Spleen (tissue), 11 donors: Measurements from ENCODE around the gene RBBP4. TPM values are rescaled to one million over a fixed set of nuclear protein-coding genes. Genes with fewer than 3 reads are reported as not detected.

ENCODE experiments used
- DNase-seq: peaks from one replicate; pipeline ENCODE4 v3.0.0-alpha.2; 2020
- H3K27ac ChIP-seq, 8 donors: fragments of 200-600 bp; sonication (generic) in 7 of 8; 1 replicate in 4 of 8; 2 replicates in 4 of 8; pipeline versions ENCODE4 v1.5.0 to v1.8.0; 2016 to 2021; ENCODE audit warnings: inconsistent platforms in 4 of 8, mild to moderate bottlenecking in 4 of 8, moderate library complexity in 1 of 8
- H3K27me3 ChIP-seq, 7 donors: fragments of 200-600 bp; sonication (generic) in 6 of 7; replicated peaks in 1 of 7; 1 replicate in 4 of 7; 2 replicates in 3 of 7; pipeline versions ENCODE4 v1.5.0 to v1.8.0; 2016 to 2021; ENCODE audit warnings: inconsistent platforms in 3 of 7, mild to moderate bottlenecking in 1 of 7
- H3K36me3 ChIP-seq, 6 donors: fragments of 200-600 bp; sonication (generic) in 5 of 6; 1 replicate in 4 of 6; 2 replicates in 2 of 6; pipeline versions ENCODE4 v1.5.0 to v1.8.0; 2016 to 2021; ENCODE audit warnings: inconsistent platforms in 2 of 6
- H3K4me1 ChIP-seq, 6 donors: fragments of 200-600 bp; sonication (generic) in 5 of 6; 1 replicate in 3 of 6; 2 replicates in 3 of 6; pipeline versions ENCODE4 v1.5.0 to v1.8.0; 2016 to 2021; ENCODE audit warnings: inconsistent platforms in 3 of 6
- H3K4me3 ChIP-seq, 8 donors: fragments of 200-600 bp; sonication (generic) in 7 of 8; 1 replicate in 4 of 8; 2 replicates in 4 of 8; pipeline versions ENCODE4 v1.5.0 to v1.8.0; 2016 to 2021; ENCODE audit warnings: inconsistent platforms in 4 of 8, mild to moderate bottlenecking in 4 of 8, moderate library complexity in 2 of 8
- H3K9me3 ChIP-seq, 8 donors: fragments of 200-600 bp; sonication (generic) in 7 of 8; 1 replicate in 4 of 8; 2 replicates in 4 of 8; pipeline versions ENCODE4 v1.5.0 to v1.8.0; 2016 to 2021; ENCODE audit warnings: inconsistent platforms in 4 of 8
- CTCF ChIP-seq, 11 experiments: fragments of 200-600 bp in 7 of 11; fragments of 450-650 bp in 4 of 11; sonication (generic) in 4 of 11; IDR thresholded peaks in 8 of 11; conservative IDR thresholded peaks in 3 of 11; 1 replicate in 7 of 11; 2 replicates in 4 of 11; pipeline versions ENCODE4 v1.4.0 to v1.8.0; 2016 to 2021; ENCODE audit warnings: antibody characterized with exemption in 11 of 11, inconsistent platforms in 4 of 11, mild to moderate bottlenecking in 1 of 11
- POLR2A ChIP-seq, 3 donors: fragments of 450-650 bp; IDR thresholded peaks; one replicate each; pipeline ENCODE4 v1.5.1; 2017; ENCODE audit warnings: antibody characterized with exemption in 3 of 3, mild to moderate bottlenecking in 1 of 3
- POLR2AphosphoS5 ChIP-seq, 3 donors: sonication (generic); formaldehyde crosslinking; IDR thresholded peaks; one replicate each; pipeline ENCODE4 v1.5.1; 2017; ENCODE audit warnings: antibody characterized with exemption in 3 of 3
- WGBS, 5 donors: extraction: QIAGEN DNeasy Blood & Tissue Kit in 3 of 5; methylation state at CpG; one replicate each; pipeline versions ENCODE4 v1.1.5 to v1.1.7; 2013 to 2018; 5-methylcytosine and 5-hydroxymethylcytosine counted together
- intact Hi-C: fragments of 100-400 bp; cut with DNase I; formaldehyde crosslinking; loops from one replicate; pipeline ENCODE4 v1.15.0; 2023; ENCODE audit warnings: low total_unique reads
- polyA plus RNA-seq, 3 donors: library from polyadenylated mRNA; stranded (reverse); fragments of 200-250 nt; gene quantifications; one replicate each; pipeline ENCODE4 v1.2.1, GENCODE V29; 2013
- total RNA-seq, 7 donors: library from RNA; depleted of rRNA in 3 of 7; stranded (reverse); fragments of >200 nt in 3 of 7; fragmentation: NEBNext Ultra II Directional in 4 of 7; extraction: Animal tissue kit (Norgen Biotek cat#: 25700) in 4 of 7; gene quantifications; one replicate each; pipeline versions ENCODE4 v1.1.0 to v1.2.1, GENCODE V29; 2016 to 2021
- donor health status: healthy with polysubstance abuse.
- donor health status: DM: no; HTN: no; CAD: no; lungs with moderate emphysema.
- donor health status: DM: no; HTN: no; CAD: no.
- donor health status: Bipolar disorder and iron deficiency.
- donor health status: healthy.
- donor health status: DM: no; HTN: no; CAD: no.
- donor health status: DM: yes; HTN: yes; CAD: no.

Gene RBBP4
- total and polyA plus RNA-seq, 10 donors: 42.4 to 181 (median 132) TPM

GRCh38 chr1:32681509-32681908, 30.5 kb downstream of the RBBP4 start:
- intact Hi-C loops: no loop called here
- Histone ChIP-seq H3K4me3 (no peak overlapping the region), H3K9me3 (no peaks in the 10 kb centered on the region), H3K27ac (peak overlapping the region in 2 of 8 donors; percentile 0 to 6), H3K4me1 (peaks cover 0 to 8% (median 0%) of the 10 kb centered on the region in 6 donors), H3K36me3 (peaks cover 3 to 100% (median 81%) of the 10 kb centered on the region in 6 donors), H3K27me3 (no peaks in the 10 kb centered on the region)
- WGBS, 5 donors: 64 to 90% (median 85%) methylated on average over 2 of the region's 2 CpGs
- TF ChIP-seq CTCF (IDR thresholded peaks at IDR 0.05 in 8 of 11, conservative IDR thresholded peaks at IDR 0.05 in 3 of 11) (no peak), POLR2A (IDR thresholded peaks at IDR 0.05) (no peak), POLR2AphosphoS5 (IDR thresholded peaks at IDR 0.05) (no peak)
- DNase-seq: no peak

DNA sequence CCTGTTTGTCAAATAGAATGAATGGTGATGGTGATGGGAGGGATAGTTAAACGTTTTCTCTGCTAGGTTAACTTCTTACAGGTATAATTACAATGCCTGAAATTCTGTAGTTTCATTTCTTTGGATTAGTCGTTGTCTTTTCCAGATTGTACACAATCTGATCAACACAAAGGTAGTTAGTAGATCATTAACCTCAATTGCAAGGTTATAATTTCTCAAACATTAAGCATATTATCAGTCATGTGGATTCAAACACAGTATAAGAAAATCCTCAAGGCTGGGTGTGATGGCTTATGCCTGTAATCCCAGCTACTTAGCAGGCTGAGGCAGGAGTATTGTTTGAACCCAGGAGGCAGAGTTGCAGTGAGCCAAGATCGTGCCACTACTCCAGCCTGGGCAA, 31.0 kb downstream of the RBBP4 start:
- peak; percentile 1 for DNase-seq
- H3K4me3 ChIP-seq: no peak overlapping the region
- H3K27me3 ChIP-seq: no peaks in the 10 kb centered on the region
- intact Hi-C loops: no loop called here
- H3K4me1 ChIP-seq: peaks cover 0 to 8% (median 0%) of the 10 kb centered on the region in 6 donors
- peaks cover 3 to 100% (median 79%) of the 10 kb centered on the region in 6 donors for H3K36me3 ChIP-seq
- no peaks in the 10 kb centered on the region for H3K9me3 ChIP-seq
- 78 to 87% (median 85%) methylated on average over 3 of the region's 3 CpGs for WGBS, 5 donors
- peak overlapping the region in 2 of 8 donors; percentile 0 to 6 for H3K27ac ChIP-seq
- TF ChIP-seq POLR2A (IDR thresholded peaks at IDR 0.05) (no peak), CTCF (IDR thresholded peaks at IDR 0.05 in 8 of 11, conservative IDR thresholded peaks at IDR 0.05 in 3 of 11) (no peak), POLR2AphosphoS5 (IDR thresholded peaks at IDR 0.05) (no peak)

- Histone ChIP-seq H3K27ac (peak overlapping the region in 1 of 8 donors; percentile 5), H3K27me3 (no peaks in the 10 kb centered on the region), H3K4me3 (no peak overlapping the region), H3K9me3 (no peaks in the 10 kb centered on the region), H3K36me3 (peaks cover 3 to 89% (median 67%) of the 10 kb centered on the region in 6 donors), H3K4me1 (peaks cover 0 to 8% (median 0%) of the 10 kb centered on the region in 6 donors)
- DNase-seq: no peak
- intact Hi-C loops: no loop called here
- no peak for TF ChIP-seq POLR2A (IDR thresholded peaks at IDR 0.05)
- TF ChIP-seq CTCF (IDR thresholded peaks at IDR 0.05 in 8 of 11, conservative IDR thresholded peaks at IDR 0.05 in 3 of 11): no peak
- TF ChIP-seq POLR2AphosphoS5 (IDR thresholded peaks at IDR 0.05): no peak
- 82 to 89% (median 88%) methylated on average over 3 of the region's 3 CpGs for WGBS, 5 donors
These were observed 32.4 kb downstream of the RBBP4 start for GRCh38 chr1:32683397-32683796.

DNA sequence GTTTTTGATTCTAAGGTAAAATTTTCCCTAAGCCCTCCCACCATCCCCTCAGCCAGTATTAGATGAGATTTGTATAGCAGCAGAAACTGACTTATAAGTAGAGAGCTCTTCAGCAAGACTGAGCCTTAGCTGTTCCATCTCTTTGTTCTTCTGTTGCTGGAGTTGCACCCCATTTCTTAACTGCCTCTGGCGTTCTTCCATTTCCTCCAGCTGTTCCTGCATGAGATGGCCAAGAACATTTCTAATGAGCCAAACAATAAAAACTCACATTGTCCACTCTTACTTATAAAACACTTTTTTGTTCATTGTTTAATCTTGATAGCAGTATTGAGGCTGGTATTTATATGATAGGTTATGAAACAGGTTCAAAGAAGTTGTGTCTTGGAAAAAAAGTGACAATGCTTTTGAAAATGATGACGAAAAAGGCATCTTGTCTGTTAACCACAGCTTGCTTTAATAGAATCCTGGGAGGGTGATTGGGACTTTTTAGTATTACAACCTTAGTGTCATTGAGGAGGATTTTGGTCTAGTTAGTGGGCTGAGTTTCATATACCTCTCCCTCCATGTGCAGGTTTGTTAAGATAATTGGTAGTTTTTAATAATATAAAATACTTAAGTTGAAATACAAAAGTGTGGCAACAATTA, 33.3 kb downstream of the RBBP4 start:
- Histone ChIP-seq H3K36me3 (peaks cover 3 to 80% (median 59%) of the 10 kb centered on the region in 6 donors), H3K27ac (peak overlapping the region in 1 of 8 donors; percentile 11), H3K4me3 (no peak overlapping the region), H3K4me1 (peaks cover 0 to 8% (median 0%) of the 10 kb centered on the region in 6 donors), H3K9me3 (no peaks in the 10 kb centered on the region), H3K27me3 (no peaks in the 10 kb centered on the region)
- intact Hi-C loops: no loop called here
- 37 to 62% (median 56%) methylated on average over 2 of the region's 2 CpGs for WGBS, 5 donors
- TF ChIP-seq CTCF (IDR thresholded peaks at IDR 0.05 in 8 of 11, conservative IDR thresholded peaks at IDR 0.05 in 3 of 11) (no peak), POLR2A (IDR thresholded peaks at IDR 0.05) (no peak)
- no peak for DNase-seq
